T-helper 17 cell (primary cell): ENCODE data around the gene RASA3. TPM values are rescaled to one million over a fixed set of nuclear protein-coding genes. Genes with fewer than 3 reads are reported as not detected.
"Not testable (repeated sequence)": the region's sequence is repeated elsewhere in the genome, so short reads cannot be mapped to it uniquely, and the experiment has no call there.

Source experiments
- ATAC-seq: fragments of 150-1000 bp; cut with Tn5 transposase; 2 replicates; pipeline ENCODE4 v1.10.0; 2021; ENCODE audit warnings: mild to moderate bottlenecking, moderate library complexity
- DNase-seq, 3 donors: peaks; one replicate each; pipeline versions ENCODE4 v3.0.0 to v3.0.0-alpha.2; 2020 to 2021
- H3K9me3 ChIP-seq: one replicate; pipeline ENCODE4 v1.7.0; 2013; ENCODE audit warnings: low read length, mild to moderate bottlenecking; ENCODE audit not compliant: control insufficient read depth, poor library complexity, severe bottlenecking
- H3K27ac Mint-ChIP-seq: one replicate; pipeline ENCODE4 v1.8.0; 2022; ENCODE audit warnings: mild to moderate bottlenecking, moderate library complexity, mixed read lengths
- H3K27me3 Mint-ChIP-seq: one replicate; pipeline ENCODE4 v1.8.0; 2022; ENCODE audit warnings: mixed read lengths
- H3K36me3 Mint-ChIP-seq: one replicate; pipeline ENCODE4 v1.8.0; 2022; ENCODE audit warnings: low read depth, mixed read lengths
- H3K4me1 Mint-ChIP-seq: one replicate; pipeline ENCODE4 v1.8.0; 2022; ENCODE audit warnings: mild to moderate bottlenecking, mixed read lengths
- H3K4me3 Mint-ChIP-seq: one replicate; pipeline ENCODE4 v1.8.0; 2022; ENCODE audit warnings: mild to moderate bottlenecking, moderate library complexity, mixed read lengths
- total RNA-seq, 4 donors: library from RNA in 2 of 4; stranded (reverse) in 2 of 4; gene quantifications; one replicate each; pipeline ENCODE4 v1.2.3 and lab custom pipeline; 2022 to 2026

The RASA3 gene
- total RNA-seq, 2 donors from 2014 or later: 204 to 215 TPM

GRCh38 chr13:114115796-114116195 is 16.6 kb downstream of the RASA3 start:
- ATAC-seq: no peak
- peak overlapping the region; percentile 49 for H3K4me3 Mint-ChIP-seq

DNA sequence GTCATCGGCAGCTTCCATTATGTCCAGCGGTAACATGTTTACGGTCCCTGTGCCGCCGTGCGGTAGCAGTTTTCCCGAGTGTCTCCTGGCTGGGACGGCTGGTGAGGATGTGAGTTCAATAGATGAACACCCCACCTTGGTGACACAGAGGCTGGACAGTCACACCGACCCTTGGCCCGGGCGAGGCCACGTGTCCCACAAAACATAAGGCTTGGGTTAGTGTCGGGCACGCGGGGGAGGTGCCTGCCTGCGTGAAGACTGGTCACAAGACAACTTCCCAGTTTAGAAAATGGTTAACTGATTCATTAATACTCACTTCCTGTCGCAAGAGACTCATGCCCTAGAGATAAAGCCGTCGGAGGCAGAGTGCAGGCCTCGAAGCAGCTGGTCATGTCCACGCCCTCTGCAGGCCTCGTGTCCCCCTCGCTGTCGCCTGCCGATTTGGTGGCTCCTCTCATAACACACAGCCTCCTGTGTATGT is 17.2 kb downstream of the RASA3 start:
- peak overlapping the region; percentile 61 for H3K27ac Mint-ChIP-seq
- DNase-seq: peak in 1 of 3 donors; percentile 3
- ATAC-seq: no peak
- no peaks in the 10 kb centered on the region for H3K9me3 ChIP-seq
- H3K27me3 Mint-ChIP-seq: no peaks in the 10 kb centered on the region
- peaks cover 41% of the 10 kb centered on the region for H3K4me1 Mint-ChIP-seq
- H3K4me3 Mint-ChIP-seq: peak overlapping the region; percentile 49
- H3K36me3 Mint-ChIP-seq: peaks cover 3% of the 10 kb centered on the region

More at GRCh38 chr13:114115796-114116195, 16.6 kb downstream of the RASA3 start:
- Mint-ChIP-seq H3K27me3 (no peaks in the 10 kb centered on the region), H3K36me3 (peaks cover 4% of the 10 kb centered on the region), H3K27ac (peak overlapping the region; percentile 61), H3K4me1 (peaks cover 40% of the 10 kb centered on the region)
- peak in 1 of 3 donors; percentile 3 for DNase-seq
- no peaks in the 10 kb centered on the region for H3K9me3 ChIP-seq

GRCh38 chr13:114114666-114115065 is 17.8 kb downstream of the RASA3 start:
- not testable (repeated sequence) for H3K27me3 Mint-ChIP-seq, H3K9me3 ChIP-seq, H3K36me3 Mint-ChIP-seq, ATAC-seq
- DNase-seq: peak in 1 of 3 donors; percentile 2
- Mint-ChIP-seq H3K27ac (peak overlapping the region; percentile 77), H3K4me1 (peaks cover 45% of the 10 kb centered on the region), H3K4me3 (peak overlapping the region; percentile 47)

DNA sequence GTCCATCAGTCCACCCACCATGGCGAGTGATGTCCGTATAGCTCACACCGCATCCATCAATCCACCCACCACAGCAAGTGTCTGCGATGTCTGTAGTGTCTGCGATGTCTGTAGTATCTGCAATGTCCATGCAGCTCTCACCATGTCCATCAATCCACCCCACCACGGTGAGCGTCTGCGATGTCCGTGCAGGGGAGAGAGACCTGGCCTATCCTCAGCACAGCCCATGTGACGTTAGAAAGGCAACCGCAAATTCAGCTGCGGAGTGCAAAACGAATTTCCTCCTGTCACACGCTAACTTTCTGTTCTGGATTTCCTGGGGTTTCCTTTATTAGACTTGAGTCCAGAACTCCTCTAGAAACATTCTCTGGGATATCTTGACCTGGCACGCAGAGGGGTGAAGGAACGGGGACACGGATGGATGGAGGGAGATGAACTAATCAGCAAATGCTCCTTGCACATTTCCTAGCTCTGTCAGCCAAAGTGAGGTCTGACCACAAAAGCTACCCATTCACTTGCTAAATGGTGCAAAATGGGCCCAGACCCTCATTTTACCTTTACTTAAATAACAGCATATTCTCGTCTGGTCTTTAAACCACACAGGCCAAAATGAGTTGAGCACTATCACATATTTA is 18.3 kb downstream of the RASA3 start:
- H3K36me3 Mint-ChIP-seq: peaks cover 3% of the 10 kb centered on the region

GRCh38 chr13:114113395-114113794 is 19.0 kb downstream of the RASA3 start:
- peak overlapping the region; percentile 80 for H3K4me3 Mint-ChIP-seq
- peak overlapping the region; percentile 77 for H3K27ac Mint-ChIP-seq
- H3K27me3 Mint-ChIP-seq, DNase-seq, H3K36me3 Mint-ChIP-seq, H3K9me3 ChIP-seq, ATAC-seq: not testable (repeated sequence)
- peaks cover 47% of the 10 kb centered on the region for H3K4me1 Mint-ChIP-seq

More for the DNA sequence above, 18.3 kb downstream of the RASA3 start:
- Mint-ChIP-seq H3K27ac (peak overlapping the region; percentile 77), H3K27me3 (no peaks in the 10 kb centered on the region), H3K4me3 (peak overlapping the region; percentile 47), H3K4me1 (peaks cover 47% of the 10 kb centered on the region)
- no peaks in the 10 kb centered on the region for H3K9me3 ChIP-seq
- ATAC-seq (no peak), DNase-seq (peak in 1 of 3 donors; percentile 2)

DNA sequence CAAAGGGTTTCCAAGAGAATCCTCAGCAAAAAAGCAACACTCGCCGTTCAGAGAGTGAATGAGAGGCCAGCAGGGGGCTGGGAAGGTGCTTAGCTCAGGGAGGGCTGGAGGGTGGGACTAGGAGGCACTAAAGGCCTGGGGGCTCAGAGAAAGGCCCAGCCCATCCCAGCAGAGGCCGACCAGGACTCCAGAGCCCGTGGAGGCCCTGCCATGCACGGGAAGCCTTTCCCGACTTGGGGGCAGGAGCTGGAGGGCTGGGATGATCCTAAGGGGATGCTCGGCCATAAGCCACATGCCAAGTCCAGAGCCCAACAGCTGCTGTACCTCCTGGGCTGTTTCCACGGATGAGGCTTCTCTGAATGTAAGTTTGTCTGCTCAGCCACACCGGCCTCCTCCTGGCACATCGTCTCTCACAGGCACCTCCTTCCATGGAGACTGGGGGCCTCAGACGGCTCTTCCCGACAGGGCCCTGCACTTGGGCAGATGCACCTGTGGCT is 19.5 kb downstream of the RASA3 start:
- Mint-ChIP-seq H3K4me1 (peaks cover 50% of the 10 kb centered on the region), H3K27ac (peak overlapping the region; percentile 77), H3K36me3 (peaks cover 8% of the 10 kb centered on the region), H3K4me3 (peak overlapping the region; percentile 80), H3K27me3 (no peaks in the 10 kb centered on the region)
- no peaks in the 10 kb centered on the region for H3K9me3 ChIP-seq
- ATAC-seq (no peak), DNase-seq (peak in 1 of 3 donors; percentile 6)

DNA sequence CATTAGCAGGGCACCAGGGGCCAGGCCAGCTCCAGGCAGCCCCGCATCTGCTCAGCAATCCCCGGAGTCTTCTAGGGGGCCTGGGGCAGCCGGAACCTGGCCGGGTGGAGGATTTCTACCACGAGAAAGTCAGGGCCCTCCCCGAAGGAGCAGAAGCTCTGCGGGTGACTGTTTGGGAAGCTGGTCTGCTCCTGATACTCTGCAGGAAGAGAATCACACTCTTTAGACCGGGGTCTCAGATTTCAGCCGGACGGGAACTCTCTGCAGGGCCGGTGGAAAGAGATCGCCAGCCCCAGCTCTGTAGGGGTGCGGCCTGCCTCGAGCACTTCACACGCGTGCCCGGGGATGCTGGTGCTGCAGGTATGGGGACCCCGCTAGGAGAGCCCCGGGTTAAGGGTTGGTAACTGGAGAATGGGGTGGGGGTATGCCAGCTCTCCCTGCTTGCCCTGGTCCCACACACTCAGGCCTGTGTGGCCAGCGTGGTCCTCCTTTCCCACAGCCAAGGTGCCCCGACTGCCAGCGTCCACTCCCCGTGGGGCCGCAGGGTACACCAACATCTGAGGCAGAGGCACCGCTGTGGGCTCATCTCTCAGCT is 20.1 kb downstream of the RASA3 start:
- Mint-ChIP-seq H3K4me3 (peak overlapping the region; percentile 52), H3K36me3 (peaks cover 8% of the 10 kb centered on the region), H3K4me1 (peaks cover 46% of the 10 kb centered on the region), H3K27ac (peak overlapping the region; percentile 95), H3K27me3 (no peaks in the 10 kb centered on the region)
- no peak for ATAC-seq
- H3K9me3 ChIP-seq: no peaks in the 10 kb centered on the region
- DNase-seq: peak in 1 of 3 donors; percentile 4

DNA sequence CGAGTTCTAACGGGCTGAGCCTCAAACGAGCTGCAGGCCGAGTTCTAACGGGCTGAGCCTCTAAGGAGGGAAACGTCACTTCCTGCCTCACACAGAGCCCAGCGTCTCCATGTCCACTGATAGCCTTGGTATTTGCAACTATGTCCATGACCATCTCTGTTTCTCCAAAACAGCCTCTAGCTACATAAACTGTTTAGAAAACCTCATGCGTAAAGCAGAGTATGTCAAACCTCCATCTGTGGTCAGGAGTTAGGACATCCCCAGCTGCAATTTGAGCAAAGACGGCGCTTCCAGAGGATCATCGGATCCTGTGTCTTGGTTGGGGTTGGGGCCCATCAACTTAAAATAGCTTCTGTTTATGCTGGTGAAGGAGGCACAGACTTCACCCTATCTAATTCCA is 20.8 kb downstream of the RASA3 start:
- no peak overlapping the region for H3K4me3 Mint-ChIP-seq
- H3K9me3 ChIP-seq: no peaks in the 10 kb centered on the region
- H3K4me1 Mint-ChIP-seq: peaks cover 50% of the 10 kb centered on the region
- DNase-seq: peak in 1 of 3 donors; percentile 6
- no peaks in the 10 kb centered on the region for H3K27me3 Mint-ChIP-seq
- no peak for ATAC-seq
- H3K27ac Mint-ChIP-seq: peak overlapping the region; percentile 95
- H3K36me3 Mint-ChIP-seq: peaks cover 8% of the 10 kb centered on the region

DNA sequence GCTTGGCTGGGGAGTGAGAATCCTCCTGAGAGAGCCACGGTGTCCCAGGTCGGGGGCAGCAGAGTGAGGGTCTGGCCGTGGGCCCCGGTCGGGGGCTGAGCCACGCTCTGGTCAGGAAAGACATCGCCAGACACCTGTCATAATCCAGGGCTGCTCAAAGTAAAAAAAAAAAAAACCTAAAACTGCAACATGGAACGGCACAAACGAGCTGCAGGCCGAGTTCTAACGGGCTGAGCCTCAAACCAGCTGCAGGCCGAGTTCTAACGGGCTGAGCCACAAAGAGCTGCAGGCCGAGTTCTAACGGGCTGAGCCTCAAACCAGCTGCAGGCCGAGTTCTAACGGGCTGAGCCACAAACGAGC is 21.6 kb downstream of the RASA3 start:
- peak overlapping the region; percentile 95 for H3K27ac Mint-ChIP-seq
- not testable (repeated sequence) for H3K27me3 Mint-ChIP-seq, H3K9me3 ChIP-seq, H3K36me3 Mint-ChIP-seq, DNase-seq
- peaks cover 53% of the 10 kb centered on the region for H3K4me1 Mint-ChIP-seq
- peak; percentile 55 for ATAC-seq
- peak overlapping the region; percentile 92 for H3K4me3 Mint-ChIP-seq

DNA sequence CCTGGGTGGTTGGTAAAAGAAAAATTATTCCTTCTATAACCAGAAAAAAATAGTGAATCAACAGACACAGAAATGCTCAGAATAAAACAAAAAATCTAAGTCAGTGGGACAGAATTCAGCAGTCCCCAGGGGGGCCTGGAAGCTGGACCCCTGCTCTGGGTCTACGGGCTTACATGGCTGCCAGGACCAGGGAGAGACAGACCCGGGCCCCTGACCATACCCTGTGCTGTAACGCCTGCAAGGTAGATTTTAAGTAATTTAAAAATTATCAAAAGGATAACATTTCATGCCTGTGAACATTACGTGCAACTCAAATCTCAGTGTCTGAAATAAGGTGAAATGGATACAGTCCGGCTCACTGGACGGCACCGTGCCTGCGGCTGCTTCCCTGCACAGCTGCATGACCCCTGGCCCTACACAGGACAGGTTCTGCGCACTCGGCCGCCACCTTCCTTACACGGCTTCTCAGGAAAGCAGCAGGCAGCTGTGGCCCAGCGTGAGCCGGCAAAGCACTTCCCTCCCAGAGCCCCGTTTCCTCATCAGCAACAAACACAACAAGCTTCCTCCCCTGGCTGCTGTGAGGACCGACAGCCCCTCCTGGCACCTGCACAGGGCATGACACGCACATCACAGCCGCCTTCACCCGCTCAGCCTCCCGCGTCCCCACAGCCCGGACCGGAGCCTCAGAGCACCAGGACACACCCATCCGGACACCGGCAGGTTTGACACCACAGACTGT is 22.2 kb downstream of the RASA3 start:
- peaks cover 8% of the 10 kb centered on the region for H3K36me3 Mint-ChIP-seq
- DNase-seq (peak; percentile 48 to 68 (median 64)), ATAC-seq (peak; percentile 93)
- H3K4me1 Mint-ChIP-seq: peaks cover 54% of the 10 kb centered on the region
- H3K27me3 Mint-ChIP-seq: no peaks in the 10 kb centered on the region
- no peaks in the 10 kb centered on the region for H3K9me3 ChIP-seq
- H3K4me3 Mint-ChIP-seq: peak overlapping the region; percentile 92
- peak overlapping the region; percentile 95 for H3K27ac Mint-ChIP-seq

GRCh38 chr13:114109641-114110041 is 22.8 kb downstream of the RASA3 start:
- H3K36me3 Mint-ChIP-seq: peaks cover 8% of the 10 kb centered on the region
- peak overlapping the region; percentile 92 for H3K4me3 Mint-ChIP-seq
- H3K9me3 ChIP-seq: no peaks in the 10 kb centered on the region
- H3K27ac Mint-ChIP-seq: peak overlapping the region; percentile 95
- no peaks in the 10 kb centered on the region for H3K27me3 Mint-ChIP-seq
- ATAC-seq: no peak
- DNase-seq: no peak
- H3K4me1 Mint-ChIP-seq: peaks cover 53% of the 10 kb centered on the region

DNA sequence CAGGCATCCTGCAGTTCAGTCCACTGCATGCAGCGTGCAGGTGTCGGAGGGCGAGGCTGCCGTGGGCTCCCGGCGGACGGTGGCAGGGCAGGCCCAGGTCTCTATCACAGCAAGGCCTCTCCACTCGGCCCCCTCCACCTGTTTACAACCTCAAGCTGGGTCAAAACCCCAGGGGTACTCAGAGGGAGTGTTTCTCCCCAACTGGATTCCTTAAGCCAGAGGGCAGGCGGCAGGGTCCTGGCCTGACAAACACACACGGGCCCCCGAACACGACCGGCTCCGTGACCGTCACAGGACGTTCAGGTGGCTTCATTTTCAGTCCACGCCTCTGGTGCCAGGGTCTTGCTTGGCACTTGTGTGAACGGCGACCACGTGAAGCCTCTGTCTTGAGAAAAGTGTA is 23.5 kb downstream of the RASA3 start:
- H3K36me3 Mint-ChIP-seq: peaks cover 5% of the 10 kb centered on the region
- DNase-seq (no peak), ATAC-seq (no peak)
- no peaks in the 10 kb centered on the region for H3K9me3 ChIP-seq
- H3K27me3 Mint-ChIP-seq: no peaks in the 10 kb centered on the region
- H3K4me3 Mint-ChIP-seq: peak overlapping the region; percentile 92
- peaks cover 53% of the 10 kb centered on the region for H3K4me1 Mint-ChIP-seq
- peak overlapping the region; percentile 95 for H3K27ac Mint-ChIP-seq

DNA sequence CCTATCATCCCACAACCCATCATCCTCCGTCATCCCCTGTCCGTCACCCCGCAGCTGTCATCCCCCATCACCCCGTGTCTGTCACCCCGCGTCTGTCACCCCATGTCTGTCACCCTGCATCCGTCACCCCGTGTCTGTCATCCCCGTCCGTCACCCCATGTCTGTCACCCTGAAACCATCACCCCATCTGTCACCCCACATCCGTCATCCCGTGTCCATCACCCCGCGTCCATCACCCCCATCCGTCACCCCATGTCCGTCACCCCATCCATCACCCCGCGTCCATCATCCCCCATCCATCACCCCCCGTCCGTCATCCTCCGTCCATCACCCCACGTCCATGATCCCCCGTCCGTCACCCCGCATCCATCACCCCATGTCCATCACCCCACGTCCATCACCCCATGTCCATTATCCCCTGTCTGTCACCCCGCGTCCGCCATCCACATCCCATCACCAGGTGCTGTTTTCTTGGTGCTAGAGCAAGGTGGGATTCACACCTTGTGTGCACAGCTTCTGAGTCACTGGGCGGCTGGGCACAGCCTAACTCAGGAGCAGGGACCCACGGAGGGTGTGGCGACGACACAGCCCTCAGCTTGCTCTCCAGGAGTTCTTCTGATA is 24.2 kb downstream of the RASA3 start:
- H3K27ac Mint-ChIP-seq: peak overlapping the region; percentile 95
- DNase-seq: no peak
- peak overlapping the region; percentile 92 for H3K4me3 Mint-ChIP-seq
- H3K4me1 Mint-ChIP-seq: peaks cover 53% of the 10 kb centered on the region
- H3K27me3 Mint-ChIP-seq: no peaks in the 10 kb centered on the region
- peaks cover 5% of the 10 kb centered on the region for H3K36me3 Mint-ChIP-seq
- no peak for ATAC-seq
- no peaks in the 10 kb centered on the region for H3K9me3 ChIP-seq
